GM12801 (cell line): Measurements from ENCODE around the gene SPECC1L.

ENCODE experiments used
- CTCF ChIP-seq: IDR thresholded peaks from one replicate; pipeline ENCODE4 v1.5.1; 2011; ENCODE audit warnings: control low read depth; ENCODE audit not compliant: insufficient read length; ENCODE audit errors: extremely low read depth

SPECC1L gene

DNA sequence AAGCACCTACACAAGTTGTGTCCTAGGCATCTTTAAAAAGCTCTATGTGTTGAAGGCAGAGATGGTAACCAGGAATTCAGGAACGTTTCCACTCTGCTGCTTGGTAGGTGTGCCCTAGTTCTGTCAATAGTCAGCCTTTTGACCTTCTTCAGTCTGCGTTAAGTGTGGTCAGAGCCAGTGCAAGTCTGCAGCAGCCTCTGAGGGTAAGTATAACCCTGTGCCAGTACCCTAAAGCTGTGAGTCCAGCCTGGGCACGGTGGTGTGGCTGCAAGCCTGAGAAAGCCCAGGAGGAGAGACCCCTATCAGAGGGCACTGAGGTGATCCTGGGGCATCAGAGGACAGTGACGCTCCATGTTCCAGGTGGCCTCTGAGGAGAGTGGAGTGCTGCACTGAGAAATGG lies 80.0 kb downstream of the SPECC1L start:
- TF ChIP-seq CTCF, result no peak

DNA sequence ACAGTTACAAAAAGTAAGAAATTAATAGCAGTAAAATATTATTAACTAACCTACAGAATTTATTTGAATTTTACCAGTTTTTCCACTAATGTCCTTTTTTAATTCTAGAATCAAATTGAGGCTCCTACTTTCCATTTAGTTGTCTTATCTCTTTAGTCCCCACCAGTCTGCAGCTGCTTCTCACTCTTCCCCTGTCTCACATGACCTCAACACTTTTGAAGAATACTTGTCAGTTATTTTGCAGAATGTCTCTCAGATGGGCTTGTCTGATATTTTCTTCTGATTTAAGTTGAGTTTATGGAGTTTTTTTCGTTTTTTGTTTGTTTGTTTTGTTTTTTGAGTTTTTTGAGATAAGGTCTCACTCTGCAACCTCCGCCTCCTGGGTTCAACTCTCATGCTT lies 82.5 kb downstream of the SPECC1L start:
- TF ChIP-seq CTCF, result no peak

- TF ChIP-seq CTCF, result no peak
Observed at GRCh38 chr22:24355574-24355973, 84.9 kb downstream of the SPECC1L start.

DNA sequence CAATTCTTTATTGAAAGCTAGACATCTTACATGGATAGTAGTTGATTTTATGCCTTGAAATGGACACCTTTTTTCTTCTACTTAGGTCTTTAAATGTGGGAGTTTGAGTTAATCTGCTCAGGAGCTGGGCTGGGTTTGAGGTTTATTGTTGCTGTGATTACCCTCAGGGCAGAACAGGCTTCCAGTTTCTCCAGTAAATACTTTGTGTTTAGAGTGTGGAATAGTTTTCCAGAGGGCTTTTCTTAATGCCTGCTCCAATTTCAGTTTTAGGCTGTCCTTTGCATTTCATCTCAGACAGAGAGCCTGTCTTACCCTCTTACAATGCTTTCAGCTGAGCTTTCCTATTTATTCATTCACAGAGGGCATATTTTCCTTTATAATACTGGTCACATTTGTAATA lies 86.9 kb downstream of the SPECC1L start:
- no peak for TF ChIP-seq CTCF

- no peak for TF ChIP-seq CTCF
Observed at GRCh38 chr22:24358105-24358836, 87.6 kb downstream of the SPECC1L start.

DNA sequence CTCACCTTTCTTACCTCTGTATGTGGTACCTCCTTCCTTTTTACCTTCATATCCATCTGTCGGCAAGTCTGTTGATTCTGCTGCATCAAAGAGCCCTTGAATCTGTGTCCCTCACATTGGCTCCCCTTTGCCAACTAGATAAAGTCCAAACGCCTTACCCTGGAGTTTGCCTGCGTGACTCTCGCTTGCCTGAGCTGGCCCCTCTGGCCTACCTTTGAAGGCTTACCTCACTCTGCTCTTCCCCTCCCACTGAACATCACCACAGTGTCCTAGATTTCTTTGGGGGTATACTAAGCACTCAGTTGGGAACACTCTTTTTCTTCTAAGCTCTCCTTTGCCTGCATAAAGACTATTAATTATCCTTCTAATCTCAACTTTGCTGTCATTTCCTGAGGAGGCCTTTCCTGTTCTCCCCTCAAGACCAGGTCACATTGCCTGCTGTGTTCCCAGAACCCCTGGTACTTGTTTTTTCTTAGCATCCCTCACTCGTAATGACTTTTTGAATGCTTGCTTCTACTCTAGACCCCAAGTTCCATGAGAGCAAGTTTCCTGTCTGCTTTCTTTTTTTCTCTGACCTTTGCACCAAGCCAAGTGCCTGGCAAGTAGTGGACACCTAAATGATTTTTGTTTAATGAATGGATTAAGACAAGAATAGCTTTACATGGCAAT lies 89.0 kb downstream of the SPECC1L start:
- no peak for TF ChIP-seq CTCF

- TF ChIP-seq CTCF, result no peak
Observed at GRCh38 chr22:24361976-24362646, 91.5 kb downstream of the SPECC1L start.
